SU-DHL-6 (cell line): ENCODE results near the gene DNAJA4.

Experiments
- CTCF ChIP-seq: fragments of 200-600 bp; sonication (generic); IDR thresholded peaks from one replicate; pipeline ENCODE4 v1.5.1; 2017; ENCODE audit warnings: antibody characterized with exemption, mild to moderate bottlenecking, low read length, moderate library complexity; ENCODE audit not compliant: insufficient read depth, poor library complexity, severe bottlenecking
- EZH2phosphoT487 ChIP-seq: fragments of 200-600 bp; sonication (generic), shearing (Covaris generic); conservative IDR thresholded peaks from 2 replicates; pipeline ENCODE4 v1.6.1; 2018; ENCODE audit warnings: mild to moderate bottlenecking, antibody characterized with exemption, low read length, moderate library complexity, mixed read lengths

DNA sequence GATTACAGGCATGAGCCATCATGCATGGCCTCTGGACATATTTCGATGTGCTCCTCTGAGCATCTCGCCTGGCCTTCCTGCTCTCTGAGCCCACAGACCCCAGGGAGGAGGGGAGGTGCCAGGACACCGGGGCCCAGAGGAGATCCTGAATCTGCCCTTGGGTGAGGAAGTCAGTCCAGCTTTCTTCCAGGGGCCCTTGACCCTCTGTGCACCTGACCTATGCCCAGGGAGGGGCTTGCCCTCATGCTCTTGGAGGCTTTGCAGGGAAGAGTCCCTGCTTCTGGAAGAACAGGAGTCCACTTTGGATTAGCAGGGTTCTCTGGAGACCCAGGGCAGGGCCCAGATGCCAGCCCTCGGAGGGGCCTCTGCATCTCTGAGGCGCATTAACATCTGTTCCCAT is 31.4 kb upstream of the DNAJA4 start:
- TF ChIP-seq CTCF (no peak), EZH2phosphoT487 (no peak)
